Measurements from ENCODE around the gene TRPM1. TPM values are rescaled to one million over a fixed set of nuclear protein-coding genes. Genes with fewer than 3 reads are reported as not detected.

Gene TRPM1
- total RNA-seq, 1 experiment from 2014 or later, result 0.48 TPM

GRCh38 chr15:30985081-30985531 is 116.4 kb downstream of the TRPM1 start:
- H3K27me3 ChIP-seq (ENCODE audit: control insufficient read depth, insufficient read depth, low read length), result no peaks in the 10 kb centered on the region
- H3K4me3 ChIP-seq (ENCODE audit: insufficient read depth, low read depth, low read length), result no peak overlapping the region
- DNase-seq, result no peak
- peaks cover 2% of the 10 kb centered on the region for H3K36me3 ChIP-seq (replicated peaks; ENCODE audit: control insufficient read depth, insufficient read depth, low read length)

DNA sequence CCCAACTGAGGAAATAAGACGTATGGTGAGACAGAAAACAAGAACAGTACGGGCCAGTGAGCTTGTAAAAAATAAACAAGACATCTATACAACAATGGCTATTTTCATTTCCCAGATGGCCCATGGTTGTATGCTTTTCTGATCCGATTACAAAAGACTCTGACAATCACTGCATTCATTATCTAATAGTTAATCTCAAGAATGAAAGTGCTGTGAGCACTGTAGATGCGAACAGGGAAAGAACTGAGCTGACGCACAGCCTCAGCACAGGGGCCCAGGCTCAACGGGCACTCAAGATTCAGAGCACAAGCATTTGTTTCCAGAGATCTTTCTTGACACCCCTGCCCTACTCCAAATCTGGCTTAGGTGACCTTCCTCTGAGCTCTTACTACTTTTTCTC is 117.0 kb downstream of the TRPM1 start:
- H3K27me3 ChIP-seq (ENCODE audit: control insufficient read depth, insufficient read depth, low read length), result no peaks in the 10 kb centered on the region
- no peak overlapping the region for H3K4me3 ChIP-seq (ENCODE audit: insufficient read depth, low read depth, low read length)
- H3K36me3 ChIP-seq (replicated peaks; ENCODE audit: control insufficient read depth, insufficient read depth, low read length), result peaks cover 2% of the 10 kb centered on the region
- DNase-seq, result no peak

- no peak for DNase-seq
- no peak overlapping the region for H3K4me3 ChIP-seq (ENCODE audit: insufficient read depth, low read depth, low read length)
- peaks cover 2% of the 10 kb centered on the region for H3K36me3 ChIP-seq (replicated peaks; ENCODE audit: control insufficient read depth, insufficient read depth, low read length)
- no peaks in the 10 kb centered on the region for H3K27me3 ChIP-seq (ENCODE audit: control insufficient read depth, insufficient read depth, low read length)
These were observed 117.4 kb downstream of the TRPM1 start for GRCh38 chr15:30984118-30984517.

GRCh38 chr15:30979457-30979856 is 122.1 kb downstream of the TRPM1 start:
- no peak for DNase-seq
- peaks cover 2% of the 10 kb centered on the region for H3K36me3 ChIP-seq (replicated peaks; ENCODE audit: control insufficient read depth, insufficient read depth, low read length)
- no peak overlapping the region for H3K4me3 ChIP-seq (ENCODE audit: insufficient read depth, low read depth, low read length)
- H3K27me3 ChIP-seq (ENCODE audit: control insufficient read depth, insufficient read depth, low read length), result no peaks in the 10 kb centered on the region

GRCh38 chr15:30978328-30978727 is 123.2 kb downstream of the TRPM1 start:
- no peak for DNase-seq
- Histone ChIP-seq H3K4me3 (ENCODE audit: insufficient read depth, low read depth, low read length) (no peak overlapping the region), H3K36me3 (replicated peaks; ENCODE audit: control insufficient read depth, insufficient read depth, low read length) (peaks cover 2% of the 10 kb centered on the region), H3K27me3 (ENCODE audit: control insufficient read depth, insufficient read depth, low read length) (no peaks in the 10 kb centered on the region)

GRCh38 chr15:30974112-30974511 is 127.4 kb downstream of the TRPM1 start:
- H3K36me3 ChIP-seq (replicated peaks; ENCODE audit: control insufficient read depth, insufficient read depth, low read length), result no peaks in the 10 kb centered on the region; the same call in 1 of the 2 replicates
- H3K27me3 ChIP-seq (ENCODE audit: control insufficient read depth, insufficient read depth, low read length), result no peaks in the 10 kb centered on the region
- no peak for DNase-seq
- no peak overlapping the region for H3K4me3 ChIP-seq (ENCODE audit: insufficient read depth, low read depth, low read length)

GRCh38 chr15:30973379-30973778 is 128.1 kb downstream of the TRPM1 start:
- Histone ChIP-seq H3K36me3 (replicated peaks; ENCODE audit: control insufficient read depth, insufficient read depth, low read length) (no peaks in the 10 kb centered on the region; the same call in 1 of the 2 replicates), H3K4me3 (ENCODE audit: insufficient read depth, low read depth, low read length) (no peak overlapping the region), H3K27me3 (ENCODE audit: control insufficient read depth, insufficient read depth, low read length) (no peaks in the 10 kb centered on the region)
- no peak for DNase-seq

DNA sequence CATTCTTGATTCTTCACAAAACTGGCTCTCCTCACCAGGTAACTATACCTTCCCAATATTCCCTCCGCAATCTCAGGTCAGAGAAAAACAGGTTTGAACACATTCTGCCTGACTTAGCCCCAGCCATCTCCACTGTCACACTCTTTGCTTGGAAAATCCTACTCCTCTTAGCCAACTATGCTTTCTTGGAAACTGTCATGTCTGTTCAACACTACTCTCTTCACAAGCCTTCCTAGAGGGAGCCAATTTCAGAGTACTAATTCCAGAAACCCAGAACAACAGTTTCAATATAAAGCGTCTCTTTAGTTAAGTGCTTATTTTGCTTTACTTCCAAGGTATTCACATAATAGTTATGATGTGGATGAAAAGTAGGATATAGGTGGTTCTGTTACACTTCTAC is 131.8 kb downstream of the TRPM1 start:
- Histone ChIP-seq H3K36me3 (replicated peaks; ENCODE audit: control insufficient read depth, insufficient read depth, low read length) (no peaks in the 10 kb centered on the region; the same call in none of the 2 replicates), H3K4me3 (ENCODE audit: insufficient read depth, low read depth, low read length) (no peak overlapping the region), H3K27me3 (ENCODE audit: control insufficient read depth, insufficient read depth, low read length) (no peaks in the 10 kb centered on the region)
- no peak for DNase-seq

- H3K27me3 ChIP-seq (ENCODE audit: control insufficient read depth, insufficient read depth, low read length), result no peaks in the 10 kb centered on the region
- no peak overlapping the region for H3K4me3 ChIP-seq (ENCODE audit: insufficient read depth, low read depth, low read length)
- DNase-seq, result no peak
- no peaks in the 10 kb centered on the region; the same call in none of the 2 replicates for H3K36me3 ChIP-seq (replicated peaks; ENCODE audit: control insufficient read depth, insufficient read depth, low read length)
These were observed 137.8 kb downstream of the TRPM1 start for GRCh38 chr15:30963681-30964080.

DNA sequence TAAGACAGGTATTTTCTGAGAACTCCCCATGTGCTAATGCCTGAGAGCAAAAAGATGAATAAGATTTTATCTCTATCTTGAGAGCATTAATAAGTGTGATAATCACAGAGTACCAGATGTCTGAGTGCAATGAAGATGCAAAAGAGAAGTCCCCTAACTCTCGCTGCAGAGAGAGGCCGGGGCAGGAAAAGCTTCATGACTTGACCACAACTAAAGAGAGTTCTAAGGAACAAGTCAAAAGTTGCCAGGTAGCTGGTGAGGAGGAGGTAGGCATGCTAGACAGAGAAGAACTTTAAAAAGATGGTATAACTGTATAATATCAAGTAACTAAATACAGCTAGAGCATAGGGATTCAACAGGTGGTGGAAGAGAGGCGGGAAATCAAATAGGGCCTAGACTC is 138.9 kb downstream of the TRPM1 start:
- peaks cover 4% of the 10 kb centered on the region for H3K36me3 ChIP-seq (replicated peaks; ENCODE audit: control insufficient read depth, insufficient read depth, low read length)
- no peak for DNase-seq

GRCh38 chr15:30962079-30962478 is 139.4 kb downstream of the TRPM1 start:
- Histone ChIP-seq H3K27me3 (ENCODE audit: control insufficient read depth, insufficient read depth, low read length) (no peaks in the 10 kb centered on the region), H3K4me3 (ENCODE audit: insufficient read depth, low read depth, low read length) (no peak overlapping the region), H3K36me3 (replicated peaks; ENCODE audit: control insufficient read depth, insufficient read depth, low read length) (peaks cover 4% of the 10 kb centered on the region)
- DNase-seq, result no peak

More for the DNA sequence above, 138.9 kb downstream of the TRPM1 start:
- no peak overlapping the region for H3K4me3 ChIP-seq (ENCODE audit: insufficient read depth, low read depth, low read length)
- no peaks in the 10 kb centered on the region for H3K27me3 ChIP-seq (ENCODE audit: control insufficient read depth, insufficient read depth, low read length)

DNA sequence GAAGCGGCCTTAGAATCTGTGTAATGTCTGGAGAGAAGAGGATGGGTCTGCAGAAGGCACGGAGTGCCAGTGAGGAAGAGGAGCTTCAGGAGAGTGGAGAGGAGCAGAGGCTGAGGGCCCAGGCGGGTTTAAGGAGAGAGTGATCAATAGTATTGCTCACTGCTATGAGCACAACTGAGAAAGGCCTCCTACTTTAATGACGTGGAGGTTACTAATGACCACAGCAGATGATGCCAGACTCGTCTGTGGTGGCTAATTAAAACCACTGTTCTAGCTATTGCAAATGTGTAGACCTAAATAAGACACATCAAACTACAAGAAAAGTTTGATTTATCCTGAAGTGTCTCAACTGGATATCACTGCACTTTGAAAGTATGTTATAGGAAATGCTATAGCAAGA is 143.3 kb downstream of the TRPM1 start:
- peaks cover 7% of the 10 kb centered on the region for H3K36me3 ChIP-seq (replicated peaks; ENCODE audit: control insufficient read depth, insufficient read depth, low read length)
- DNase-seq, result no peak
- H3K4me3 ChIP-seq (ENCODE audit: insufficient read depth, low read depth, low read length), result no peak overlapping the region
- H3K27me3 ChIP-seq (ENCODE audit: control insufficient read depth, insufficient read depth, low read length), result no peaks in the 10 kb centered on the region

- peaks cover 17% of the 10 kb centered on the region for H3K36me3 ChIP-seq (replicated peaks; ENCODE audit: control insufficient read depth, insufficient read depth, low read length)
- H3K4me3 ChIP-seq (ENCODE audit: insufficient read depth, low read depth, low read length), result no peak overlapping the region
- no peaks in the 10 kb centered on the region for H3K27me3 ChIP-seq (ENCODE audit: control insufficient read depth, insufficient read depth, low read length)
- no peak for DNase-seq
These were observed 145.1 kb downstream of the TRPM1 start for GRCh38 chr15:30956216-30957124.

DNA sequence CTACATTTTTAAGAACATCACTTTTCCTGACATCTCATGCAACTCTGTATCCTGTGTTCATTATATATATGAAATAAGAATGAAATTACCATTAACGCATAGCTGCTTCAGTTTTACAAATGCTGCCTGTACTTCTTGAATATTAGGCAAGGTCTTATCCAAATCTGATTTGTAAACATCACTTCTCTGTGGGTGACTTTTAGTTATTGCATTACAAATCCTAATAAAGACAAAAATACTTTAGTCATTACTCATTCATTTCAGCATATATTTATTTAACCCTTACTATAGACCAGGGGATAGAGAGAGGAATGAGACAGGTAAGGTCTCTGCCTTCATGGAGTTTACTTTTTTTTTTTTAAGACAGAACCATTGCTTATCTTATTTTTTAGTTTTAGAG is 146.9 kb downstream of the TRPM1 start:
- DNase-seq, result no peak
- no peaks in the 10 kb centered on the region for H3K27me3 ChIP-seq (ENCODE audit: control insufficient read depth, insufficient read depth, low read length)
- H3K4me3 ChIP-seq (ENCODE audit: insufficient read depth, low read depth, low read length), result no peak overlapping the region
- peaks cover 17% of the 10 kb centered on the region for H3K36me3 ChIP-seq (replicated peaks; ENCODE audit: control insufficient read depth, insufficient read depth, low read length)

DNA sequence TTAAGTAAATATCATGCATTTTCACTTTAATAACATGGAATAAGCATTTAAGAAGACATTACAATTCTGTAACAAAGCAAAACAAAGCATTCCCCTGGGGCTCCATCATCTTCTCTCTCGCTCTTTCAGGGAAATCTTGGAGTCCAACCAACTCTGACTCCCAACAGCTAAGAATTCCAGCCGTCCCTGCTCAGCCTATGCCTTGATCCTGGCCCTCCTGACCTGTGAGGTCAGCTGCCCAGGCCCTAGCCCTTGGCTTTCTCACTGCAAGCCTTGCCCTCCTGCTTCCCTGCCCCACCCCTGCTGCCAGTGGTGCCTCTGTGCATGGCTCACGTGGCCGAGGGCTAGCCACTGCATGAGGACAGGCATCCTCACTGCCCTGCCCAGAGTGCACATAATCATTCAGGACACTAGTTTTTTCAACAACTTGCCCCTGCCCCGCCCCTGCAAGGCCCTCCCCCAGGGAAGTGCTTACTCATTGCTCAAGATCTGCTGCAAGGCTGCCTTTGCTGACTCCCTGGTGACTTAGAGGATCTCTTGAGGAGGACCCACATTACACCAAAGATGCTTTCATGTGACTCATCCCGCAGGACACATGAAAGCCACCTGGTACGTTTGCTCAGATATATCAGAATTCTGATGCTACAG is 147.7 kb downstream of the TRPM1 start:
- DNase-seq, result peak; percentile 20
- H3K27me3 ChIP-seq (ENCODE audit: control insufficient read depth, insufficient read depth, low read length), result no peaks in the 10 kb centered on the region
- no peak overlapping the region for H3K4me3 ChIP-seq (ENCODE audit: insufficient read depth, low read depth, low read length)
- peaks cover 17% of the 10 kb centered on the region for H3K36me3 ChIP-seq (replicated peaks; ENCODE audit: control insufficient read depth, insufficient read depth, low read length)
